ENCODE data around the gene ADGRL1.

The ADGRL1 gene

GRCh38 chr19:14166999-14167575, 38.9 kb downstream of the ADGRL1 start:
- ATAC-seq (ENCODE audit: low read depth) (no peak), DNase-seq (ENCODE audit: low spot score) (no peak)
- Histone ChIP-seq H3K27ac (ENCODE audit: poor library complexity, severe bottlenecking) (no peak overlapping the region), H3K27me3 (ENCODE audit: insufficient read depth, poor library complexity, severe bottlenecking) (no peaks in the 10 kb centered on the region), H3K4me3 (ENCODE audit: severe bottlenecking) (no peak overlapping the region), H3K9me3 (ENCODE audit: severe bottlenecking) (no peaks in the 10 kb centered on the region), H3K4me1 (ENCODE audit: insufficient read depth, poor library complexity, severe bottlenecking) (no peaks in the 10 kb centered on the region), H3K36me3 (ENCODE audit: low read depth) (no peaks in the 10 kb centered on the region)
- TF ChIP-seq, protein P1, sequence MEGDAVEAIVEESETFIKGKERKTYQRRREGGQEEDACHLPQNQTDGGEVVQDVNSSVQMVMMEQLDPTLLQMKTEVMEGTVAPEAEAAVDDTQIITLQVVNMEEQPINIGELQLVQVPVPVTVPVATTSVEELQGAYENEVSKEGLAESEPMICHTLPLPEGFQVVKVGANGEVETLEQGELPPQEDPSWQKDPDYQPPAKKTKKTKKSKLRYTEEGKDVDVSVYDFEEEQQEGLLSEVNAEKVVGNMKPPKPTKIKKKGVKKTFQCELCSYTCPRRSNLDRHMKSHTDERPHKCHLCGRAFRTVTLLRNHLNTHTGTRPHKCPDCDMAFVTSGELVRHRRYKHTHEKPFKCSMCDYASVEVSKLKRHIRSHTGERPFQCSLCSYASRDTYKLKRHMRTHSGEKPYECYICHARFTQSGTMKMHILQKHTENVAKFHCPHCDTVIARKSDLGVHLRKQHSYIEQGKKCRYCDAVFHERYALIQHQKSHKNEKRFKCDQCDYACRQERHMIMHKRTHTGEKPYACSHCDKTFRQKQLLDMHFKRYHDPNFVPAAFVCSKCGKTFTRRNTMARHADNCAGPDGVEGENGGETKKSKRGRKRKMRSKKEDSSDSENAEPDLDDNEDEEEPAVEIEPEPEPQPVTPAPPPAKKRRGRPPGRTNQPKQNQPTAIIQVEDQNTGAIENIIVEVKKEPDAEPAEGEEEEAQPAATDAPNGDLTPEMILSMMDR (IDR thresholded peaks at IDR 0.05; ENCODE audit: poor library complexity, severe bottlenecking) = no peak

DNA sequence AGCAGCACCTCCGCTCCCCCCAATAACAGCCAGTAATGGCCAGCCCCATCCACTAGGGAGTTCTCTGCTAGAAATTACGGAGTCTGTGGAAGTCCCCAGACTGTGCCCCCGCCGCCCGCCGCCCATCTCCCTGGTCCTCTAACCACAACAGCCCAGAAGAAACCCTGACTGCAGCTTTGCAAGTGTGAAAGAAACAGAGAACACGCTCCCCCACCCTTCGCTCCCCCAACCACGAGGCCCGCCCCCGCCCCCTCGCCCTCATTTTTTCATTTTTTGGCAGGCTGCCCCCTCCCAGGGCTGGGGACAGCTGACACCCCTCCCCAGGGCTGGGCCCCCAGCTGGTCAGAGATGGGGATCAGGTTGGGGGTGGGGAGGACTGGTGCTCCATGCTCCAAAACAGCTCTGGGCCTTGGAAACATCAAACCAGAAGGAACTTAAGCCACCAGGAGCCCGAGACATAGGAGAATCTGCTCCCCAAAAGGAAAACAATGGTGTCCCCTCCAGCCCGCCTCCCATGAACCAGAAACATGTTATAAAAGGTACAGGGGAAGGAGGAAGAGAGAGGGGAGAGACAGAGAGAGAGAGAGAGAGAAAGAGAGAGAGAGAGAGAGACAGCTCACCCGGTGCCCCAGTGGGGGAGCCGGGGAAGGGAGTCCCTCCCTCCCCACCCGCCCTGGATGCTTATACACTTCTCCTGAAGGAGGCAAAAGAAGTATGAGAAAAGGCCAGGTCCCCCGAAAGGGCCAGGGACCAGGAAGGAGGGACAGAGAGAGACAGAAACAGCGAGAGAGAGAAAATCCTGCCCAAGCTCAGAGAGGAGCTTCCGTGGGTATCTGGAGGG, 39.8 kb downstream of the ADGRL1 start:
- no peak overlapping the region for H3K4me3 ChIP-seq (ENCODE audit: severe bottlenecking)
- no peaks in the 10 kb centered on the region for H3K9me3 ChIP-seq (ENCODE audit: severe bottlenecking)
- no peak for ATAC-seq (ENCODE audit: low read depth)
- H3K27me3 ChIP-seq (ENCODE audit: insufficient read depth, poor library complexity, severe bottlenecking) = no peaks in the 10 kb centered on the region
- no peak overlapping the region for H3K27ac ChIP-seq (ENCODE audit: poor library complexity, severe bottlenecking)
- H3K4me1 ChIP-seq (ENCODE audit: insufficient read depth, poor library complexity, severe bottlenecking) = no peaks in the 10 kb centered on the region
- DNase-seq (ENCODE audit: low spot score) = no peak
- TF ChIP-seq, protein P1 (IDR thresholded peaks at IDR 0.05; ENCODE audit: poor library complexity, severe bottlenecking) = no peak
- H3K36me3 ChIP-seq (ENCODE audit: low read depth) = no peaks in the 10 kb centered on the region

GRCh38 chr19:14164724-14165493, 41.1 kb downstream of the ADGRL1 start:
- no peak for ATAC-seq (ENCODE audit: low read depth)
- no peaks in the 10 kb centered on the region for H3K27me3 ChIP-seq (ENCODE audit: insufficient read depth, poor library complexity, severe bottlenecking)
- H3K27ac ChIP-seq (ENCODE audit: poor library complexity, severe bottlenecking) = no peak overlapping the region
- no peaks in the 10 kb centered on the region for H3K4me1 ChIP-seq (ENCODE audit: insufficient read depth, poor library complexity, severe bottlenecking)
- TF ChIP-seq, protein P1 (IDR thresholded peaks at IDR 0.05; ENCODE audit: poor library complexity, severe bottlenecking) = no peak
- no peaks in the 10 kb centered on the region for H3K36me3 ChIP-seq (ENCODE audit: low read depth)
- DNase-seq (ENCODE audit: low spot score) = no peak
- no peaks in the 10 kb centered on the region for H3K9me3 ChIP-seq (ENCODE audit: severe bottlenecking)
- H3K4me3 ChIP-seq (ENCODE audit: severe bottlenecking) = no peak overlapping the region

GRCh38 chr19:14164082-14164481, 41.9 kb downstream of the ADGRL1 start:
- Histone ChIP-seq H3K36me3 (ENCODE audit: low read depth) (no peaks in the 10 kb centered on the region), H3K9me3 (ENCODE audit: severe bottlenecking) (no peaks in the 10 kb centered on the region), H3K4me3 (ENCODE audit: severe bottlenecking) (no peak overlapping the region), H3K4me1 (ENCODE audit: insufficient read depth, poor library complexity, severe bottlenecking) (no peaks in the 10 kb centered on the region), H3K27ac (ENCODE audit: poor library complexity, severe bottlenecking) (no peak overlapping the region), H3K27me3 (ENCODE audit: insufficient read depth, poor library complexity, severe bottlenecking) (no peaks in the 10 kb centered on the region)
- ATAC-seq (ENCODE audit: low read depth) (no peak), DNase-seq (ENCODE audit: low spot score) (no peak)
- TF ChIP-seq, protein P1 (IDR thresholded peaks at IDR 0.05; ENCODE audit: poor library complexity, severe bottlenecking) = no peak
